ENCODE measurements around the gene CALML5. TPM values are rescaled to one million over a fixed set of nuclear protein-coding genes. Genes with fewer than 3 reads are reported as not detected.
A peak's percentile ranks its signal among the peaks of the same experiment; 100 is the strongest.

Gene CALML5
- total RNA-seq, 1 experiment from 2014 or later, result not detected

GRCh38 chr10:5461914-5462840 lies 37.2 kb downstream of the CALML5 start:
- in situ Hi-C loops (cut with HindIII; ENCODE audit: low pct_unique_long_range_greater_than_20kb, low sequenced_read_pairs), result no loop called here
- no peak for DNase-seq (ENCODE audit: low read depth, low spot score)

GRCh38 chr10:5461203-5461588 lies 38.2 kb downstream of the CALML5 start:
- DNase-seq (ENCODE audit: low read depth, low spot score), result no peak
- in situ Hi-C loops (cut with HindIII; ENCODE audit: low pct_unique_long_range_greater_than_20kb, low sequenced_read_pairs), result no loop called here

- in situ Hi-C loops (cut with HindIII; ENCODE audit: low pct_unique_long_range_greater_than_20kb, low sequenced_read_pairs), result no loop called here
- DNase-seq (ENCODE audit: low read depth, low spot score), result no peak
Measured at GRCh38 chr10:5460468-5461202, 38.7 kb downstream of the CALML5 start.

- no peak for DNase-seq (ENCODE audit: low read depth, low spot score)
- in situ Hi-C loops (cut with HindIII; ENCODE audit: low pct_unique_long_range_greater_than_20kb, low sequenced_read_pairs), result no loop called here
Measured at GRCh38 chr10:5458949-5459747, 40.2 kb downstream of the CALML5 start.

GRCh38 chr10:5458425-5458824 lies 40.9 kb downstream of the CALML5 start:
- in situ Hi-C loops (cut with HindIII; ENCODE audit: low pct_unique_long_range_greater_than_20kb, low sequenced_read_pairs), result no loop called here
- DNase-seq (ENCODE audit: low read depth, low spot score), result no peak

GRCh38 chr10:5457741-5458140 lies 41.6 kb downstream of the CALML5 start:
- in situ Hi-C loops (cut with HindIII; ENCODE audit: low pct_unique_long_range_greater_than_20kb, low sequenced_read_pairs), result no loop called here
- no peak for DNase-seq (ENCODE audit: low read depth, low spot score)

- in situ Hi-C loops (cut with HindIII; ENCODE audit: low pct_unique_long_range_greater_than_20kb, low sequenced_read_pairs), result no loop called here
- DNase-seq (ENCODE audit: low read depth, low spot score), result no peak
Measured at GRCh38 chr10:5456563-5456962, 42.8 kb downstream of the CALML5 start.

GRCh38 chr10:5453749-5454489 lies 45.5 kb downstream of the CALML5 start:
- no peak for DNase-seq (ENCODE audit: low read depth, low spot score)
- in situ Hi-C loops (cut with HindIII; ENCODE audit: low pct_unique_long_range_greater_than_20kb, low sequenced_read_pairs), result no loop called here

GRCh38 chr10:5450605-5451384 lies 48.6 kb downstream of the CALML5 start:
- in situ Hi-C loops (cut with HindIII; ENCODE audit: low pct_unique_long_range_greater_than_20kb, low sequenced_read_pairs), result no loop called here
- DNase-seq (ENCODE audit: low read depth, low spot score), result no peak

- DNase-seq (ENCODE audit: low read depth, low spot score), result peak; percentile 80
- in situ Hi-C loops (cut with HindIII; ENCODE audit: low pct_unique_long_range_greater_than_20kb, low sequenced_read_pairs), result no loop called here
Measured at GRCh38 chr10:5449823-5450222, 49.5 kb downstream of the CALML5 start.

GRCh38 chr10:5449227-5449626 lies 50.1 kb downstream of the CALML5 start:
- DNase-seq (ENCODE audit: low read depth, low spot score), result no peak
- in situ Hi-C loops (cut with HindIII; ENCODE audit: low pct_unique_long_range_greater_than_20kb, low sequenced_read_pairs), result no loop called here

Other genes starting within 250 kb of the CALML5 start
- not detected in 2 replicates for gene UCN3, start 134.6 kb downstream of the CALML5 start, total RNA-seq (2014; rRNA removed; shearing (Covaris generic))
- gene TUBAL3, start 94.7 kb downstream of the CALML5 start, total RNA-seq (2014; rRNA removed; shearing (Covaris generic)), result 0.08 TPM in 1 of 2 replicates, not detected in the other
- 12.9 and 13.4 TPM in 2 replicates for gene NET1, start 87.0 kb downstream of the CALML5 start, total RNA-seq (2014; rRNA removed; shearing (Covaris generic))
- gene CALML3, start 25.4 kb upstream of the CALML5 start, total RNA-seq (2014; rRNA removed; shearing (Covaris generic)), result not detected in 2 replicates
- 12.7 and 14.6 TPM in 2 replicates for gene ASB13, start 167.0 kb upstream of the CALML5 start, total RNA-seq (2014; rRNA removed; shearing (Covaris generic))
- 49.3 and 52.6 TPM in 2 replicates for gene TASOR2, start 185.3 kb upstream of the CALML5 start, total RNA-seq (2014; rRNA removed; shearing (Covaris generic))

All from SK-MEL-5 (cell line).